ENCODE measurements around the gene CDC40.
"Not testable (repeated sequence)": the region's sequence is repeated elsewhere in the genome, so short reads cannot be mapped to it uniquely, and the experiment has no call there.

CDC40 gene

DNA sequence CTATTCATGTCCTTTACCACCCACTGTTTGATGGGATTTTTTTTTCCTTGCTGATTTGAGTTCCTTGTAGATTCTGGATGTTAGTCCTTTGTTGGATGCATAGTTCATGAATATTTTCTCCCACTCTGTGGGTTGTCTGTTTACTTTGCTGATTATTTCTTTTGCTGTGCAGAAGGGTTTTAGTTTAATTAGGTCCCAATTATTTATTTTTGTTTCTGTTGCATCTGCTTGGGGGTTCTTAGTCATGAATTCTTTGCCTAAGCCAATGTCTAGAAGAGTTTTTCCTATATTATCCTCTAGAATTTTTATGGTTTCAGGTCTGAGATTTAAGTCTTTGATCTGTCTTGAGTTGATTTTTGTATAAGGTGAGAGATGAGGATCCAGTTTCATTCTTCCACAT, 92.6 kb downstream of the CDC40 start:
- DNase-seq: not testable (repeated sequence)

- no peak for DNase-seq
Measured at GRCh38 chr6:110277100-110277665, 97.0 kb downstream of the CDC40 start.

Measured in hematopoietic multipotent progenitor cell treated with erythropoietin and hydrocortisone succinate and interleukin-3 and kit ligand, for 4 days (in vitro differentiated cells).